NCI-H524 treated with DMSO at 0.1 percent for 48 hours (cell line): ENCODE measurements around the gene SLC25A18.

Experiments used
- DNase-seq: peaks from one replicate; lab custom pipeline; 2025; lab: John Stamatoyannopoulos, UW

SLC25A18 gene

DNA sequence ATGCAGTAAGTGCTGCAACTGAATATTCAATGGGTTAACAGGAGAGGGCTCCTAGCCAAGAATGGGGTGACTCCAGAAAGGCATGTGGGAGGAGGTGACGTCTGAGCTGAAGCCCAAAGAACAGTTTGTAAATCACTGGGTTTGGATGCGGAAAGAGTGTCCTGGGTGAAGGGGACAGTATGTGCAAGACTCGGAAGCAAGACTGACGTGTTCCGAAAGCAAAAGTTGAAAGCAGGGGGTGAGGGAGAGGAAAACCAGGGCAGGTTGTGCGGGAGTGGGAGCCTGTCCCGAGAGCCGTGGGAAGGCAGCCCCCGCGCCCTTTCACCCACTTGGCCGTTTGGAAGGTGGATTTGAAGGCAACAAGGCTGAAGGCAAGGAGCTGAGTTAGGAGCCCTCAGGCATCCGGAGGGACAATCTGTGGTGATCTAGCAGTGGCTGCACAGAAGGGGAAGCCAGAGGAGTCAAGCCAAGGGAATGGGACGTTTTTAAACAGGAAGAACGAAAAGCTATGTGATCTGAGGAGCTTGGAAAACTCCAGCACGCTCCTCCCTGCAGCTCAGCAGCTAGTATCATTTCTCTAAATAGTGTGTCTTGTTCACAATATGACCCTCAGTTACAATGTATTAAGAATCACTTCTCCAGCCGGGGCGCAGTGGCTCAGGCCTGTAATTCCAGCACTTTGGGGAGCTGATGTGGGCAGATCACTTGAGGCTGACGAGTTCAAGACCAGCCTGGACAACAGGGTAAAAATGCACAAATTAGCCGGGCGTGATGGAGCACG is 7.7 kb downstream of the SLC25A18 start:
- no peak for DNase-seq

DNA sequence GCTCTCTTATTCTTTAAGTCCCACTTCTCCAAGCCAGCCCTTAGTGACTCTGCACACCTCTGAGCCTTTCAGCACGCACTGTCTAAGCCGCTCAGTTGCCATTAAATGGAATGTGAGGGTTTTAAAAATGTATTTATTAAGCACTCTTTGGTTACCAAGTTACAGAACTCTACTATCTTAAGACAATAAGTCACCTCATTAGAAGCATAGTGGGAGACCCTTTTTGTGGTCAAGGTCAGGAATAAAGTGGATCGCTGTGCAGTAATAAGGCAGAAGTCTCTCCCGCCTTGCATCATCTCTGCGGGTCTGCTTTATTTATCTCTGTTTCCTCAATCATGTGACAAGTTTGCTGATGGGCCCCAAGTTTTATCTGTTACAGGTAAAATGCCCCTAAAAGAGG is 11.9 kb downstream of the SLC25A18 start:
- DNase-seq, result no peak

DNA sequence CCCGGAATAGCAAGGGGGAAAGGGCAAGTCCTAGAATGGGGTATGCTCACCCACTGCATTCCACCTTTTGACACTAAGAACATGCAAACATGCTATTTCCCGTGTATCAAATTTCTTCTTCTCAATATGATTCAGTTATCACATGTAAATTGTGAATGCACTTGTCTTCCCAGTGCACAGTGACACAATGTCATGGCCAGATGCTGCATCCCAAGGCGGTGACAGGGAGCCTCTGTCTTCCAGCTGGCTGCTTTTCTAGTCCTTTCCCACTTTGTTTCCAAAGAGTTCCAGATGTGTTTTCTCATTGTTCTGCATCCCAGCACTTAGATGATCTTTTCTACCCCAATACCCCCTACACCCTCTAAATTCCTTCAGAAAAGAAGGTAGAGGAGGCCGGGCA is 12.4 kb downstream of the SLC25A18 start:
- no peak for DNase-seq

DNA sequence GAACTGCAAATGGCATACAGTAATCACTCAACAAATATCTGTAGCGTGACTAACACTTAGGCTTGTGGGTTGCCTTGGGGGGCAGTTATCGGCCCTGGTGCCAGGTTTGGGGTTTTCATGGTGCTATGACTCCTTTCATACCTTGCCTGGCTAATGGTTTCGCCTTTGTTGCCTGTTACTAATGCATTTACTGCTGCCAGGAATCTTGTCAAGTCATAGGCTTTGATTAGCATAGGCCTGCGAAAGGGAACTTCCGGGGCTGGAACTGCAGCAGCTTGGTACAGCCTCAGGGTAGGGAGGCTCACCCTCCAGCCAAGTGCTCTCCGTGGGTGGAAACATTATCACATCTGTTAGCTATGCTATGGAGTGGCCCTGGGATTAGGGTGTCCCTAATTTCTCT is 13.2 kb downstream of the SLC25A18 start:
- DNase-seq, result no peak

GRCh38 chr22:17578136-17578754 is 14.9 kb downstream of the SLC25A18 start:
- DNase-seq, result no peak

GRCh38 chr22:17579535-17579981 is 16.3 kb downstream of the SLC25A18 start:
- DNase-seq, result no peak

GRCh38 chr22:17580441-17581031 is 17.2 kb downstream of the SLC25A18 start:
- DNase-seq, result no peak

DNA sequence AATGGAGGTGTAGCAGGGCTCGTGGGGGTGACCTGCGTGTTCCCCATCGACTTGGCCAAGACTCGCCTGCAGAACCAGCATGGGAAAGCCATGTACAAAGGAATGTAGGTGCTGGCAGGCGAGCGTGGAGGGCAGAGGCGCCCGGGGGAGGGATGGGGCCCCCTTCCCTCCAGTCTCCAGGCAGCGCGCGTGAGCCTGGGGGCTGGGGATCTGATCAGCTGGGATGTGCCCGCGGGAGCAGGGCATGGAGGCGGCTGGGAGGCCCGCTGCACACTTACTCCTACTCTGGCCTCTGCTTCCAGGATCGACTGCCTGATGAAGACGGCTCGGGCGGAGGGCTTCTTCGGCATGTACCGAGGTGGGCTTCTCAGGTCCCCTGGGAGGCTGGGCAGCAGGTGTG is 17.8 kb downstream of the SLC25A18 start:
- DNase-seq, result no peak

GRCh38 chr22:17581631-17582030 is 18.3 kb downstream of the SLC25A18 start:
- no peak for DNase-seq

- DNase-seq, result no peak
These were observed 19.9 kb downstream of the SLC25A18 start for GRCh38 chr22:17583151-17583550.

DNA sequence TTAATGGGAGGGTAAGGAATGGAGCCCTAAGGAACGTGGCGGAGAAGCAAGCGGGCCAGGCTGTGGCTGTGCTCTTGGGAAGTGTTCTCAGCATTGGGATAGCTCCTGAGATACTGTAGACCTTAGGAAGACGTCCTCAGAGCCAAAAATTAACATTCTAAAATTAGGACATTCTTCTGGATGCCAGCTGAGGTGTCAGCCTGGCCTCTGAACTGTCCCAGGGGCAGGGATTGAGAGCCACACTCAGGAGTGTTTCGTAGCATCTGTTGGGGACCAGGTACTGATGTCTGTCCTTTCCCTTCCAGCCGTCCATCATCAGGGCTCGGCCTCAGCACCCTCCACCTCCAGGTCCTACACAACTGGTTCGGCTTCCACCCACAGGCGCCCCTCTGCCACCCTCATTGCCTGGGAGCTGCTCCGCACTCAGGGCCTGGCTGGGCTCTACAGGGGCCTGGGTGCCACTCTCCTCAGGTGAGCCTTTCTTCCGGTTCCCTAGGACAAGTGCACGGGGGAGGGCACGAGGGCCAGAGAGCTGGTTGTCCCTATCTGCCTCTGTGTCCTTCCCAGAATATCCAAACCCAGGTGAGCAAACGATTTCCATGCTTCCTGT is 23.6 kb downstream of the SLC25A18 start:
- DNase-seq, result no peak

GRCh38 chr22:17587629-17588028 is 24.3 kb downstream of the SLC25A18 start:
- DNase-seq, result peak; percentile 59

DNA sequence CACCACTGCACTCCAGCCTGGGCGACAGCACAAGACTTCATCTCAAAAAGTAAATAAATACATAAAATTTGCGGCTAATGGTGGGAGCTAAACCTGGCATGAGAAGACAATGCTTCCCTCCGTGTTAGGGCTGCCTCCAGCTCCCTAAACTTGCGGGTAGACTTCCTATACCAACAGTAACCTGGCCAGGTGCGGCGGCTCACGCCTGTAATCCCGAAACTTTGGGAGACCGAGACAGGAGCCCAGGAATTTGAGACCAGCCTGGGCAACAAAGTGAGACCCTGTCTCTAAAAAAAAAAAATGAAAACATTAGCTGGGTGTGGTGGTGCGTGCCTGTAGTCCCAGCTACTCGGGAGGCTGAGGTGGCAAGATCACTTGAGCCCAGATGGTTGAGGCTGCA is 25.3 kb downstream of the SLC25A18 start:
- DNase-seq, result no peak

DNA sequence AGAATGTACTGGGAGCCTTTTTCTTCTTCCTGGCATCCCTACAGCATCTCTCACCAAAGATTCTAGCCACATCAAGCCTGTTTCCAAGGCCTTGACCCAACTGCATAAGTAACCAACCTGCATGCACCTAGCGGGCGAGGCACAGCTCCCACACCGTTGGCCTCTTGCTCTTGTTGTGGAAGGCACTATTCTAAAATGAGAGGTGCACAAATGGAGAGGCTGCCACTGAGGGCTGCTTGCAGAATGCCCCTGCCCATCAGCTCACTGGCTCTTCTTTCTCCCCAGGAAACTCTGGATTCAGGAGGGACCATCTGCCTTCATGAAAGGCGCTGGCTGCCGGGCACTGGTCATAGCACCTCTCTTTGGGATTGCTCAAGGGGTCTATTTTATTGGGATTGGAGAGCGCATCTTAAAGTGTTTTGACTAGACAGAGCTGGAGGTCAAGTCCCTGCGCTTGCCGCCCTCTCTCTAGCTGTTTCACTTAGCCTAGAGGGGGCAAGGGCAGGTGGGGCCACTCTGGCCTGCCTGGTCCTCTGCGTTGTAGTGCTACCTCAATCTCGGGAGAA is 26.6 kb downstream of the SLC25A18 start:
- DNase-seq, result no peak

DNA sequence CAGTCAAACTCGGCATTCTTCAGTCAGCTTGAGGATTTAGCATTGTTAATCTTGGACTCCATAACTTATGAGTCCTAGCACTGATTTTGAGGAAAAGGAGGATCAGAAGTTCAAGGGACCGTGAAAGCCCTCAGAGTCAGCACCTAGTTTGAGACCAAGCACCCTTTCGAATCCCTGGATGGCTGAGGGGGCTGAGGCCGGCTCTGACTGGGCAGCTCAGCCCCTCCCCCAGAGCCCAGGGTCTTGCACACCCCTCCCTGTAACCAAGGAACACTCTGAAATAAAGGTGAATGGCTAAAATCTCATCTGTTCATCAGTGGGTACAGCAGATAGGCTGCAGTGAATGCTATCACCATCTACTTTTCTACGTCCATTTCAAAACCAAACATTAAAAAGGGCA is 27.3 kb downstream of the SLC25A18 start:
- no peak for DNase-seq

- no peak for DNase-seq
These were observed 28.9 kb downstream of the SLC25A18 start for GRCh38 chr22:17592201-17592600.

DNA sequence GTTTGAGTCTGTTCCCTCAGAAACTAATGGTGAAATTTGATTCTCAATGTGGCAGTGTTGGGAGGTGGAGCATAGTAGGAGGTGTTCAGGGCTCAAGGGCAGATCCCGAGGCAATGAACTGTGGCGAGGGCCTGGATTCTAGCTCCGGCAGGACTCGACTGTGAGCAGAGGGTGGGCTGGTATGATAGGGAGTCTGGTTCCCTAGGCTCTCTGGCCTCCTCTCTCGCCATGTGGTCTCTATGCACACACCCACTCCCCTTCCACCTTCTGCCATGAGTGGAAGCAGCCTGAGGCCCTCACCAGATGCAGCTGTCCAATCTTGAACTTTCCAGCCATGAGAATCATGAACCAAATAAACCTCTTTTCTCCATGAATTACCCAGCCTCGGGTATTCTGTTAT is 32.9 kb downstream of the SLC25A18 start:
- no peak for DNase-seq

DNA sequence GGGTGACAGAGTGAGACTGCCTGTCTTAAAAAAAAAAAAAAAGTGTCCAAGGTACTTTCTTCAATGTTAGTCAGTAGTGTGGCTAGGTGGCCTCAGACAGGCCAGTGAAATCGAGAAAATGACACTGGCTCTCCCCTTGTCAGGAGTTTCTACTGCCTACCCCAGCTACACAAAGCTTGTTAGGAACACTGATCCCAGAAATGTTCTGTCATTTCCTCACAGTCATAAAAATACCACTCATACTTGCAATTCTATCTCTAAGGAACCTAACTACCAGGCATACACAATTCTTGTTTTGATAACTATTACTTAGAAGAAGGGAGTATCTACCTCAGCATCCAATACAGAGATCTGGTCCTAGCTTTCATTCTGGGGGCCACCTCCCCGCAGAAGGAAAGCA is 33.9 kb downstream of the SLC25A18 start:
- DNase-seq, result no peak

GRCh38 chr22:17598318-17598717 is 35.0 kb downstream of the SLC25A18 start:
- DNase-seq, result no peak

GRCh38 chr22:17601031-17601430 is 37.7 kb downstream of the SLC25A18 start:
- no peak for DNase-seq

- DNase-seq, result no peak
These were observed 40.4 kb downstream of the SLC25A18 start for GRCh38 chr22:17603668-17604067.

GRCh38 chr22:17606496-17606895 is 43.2 kb downstream of the SLC25A18 start:
- DNase-seq, result no peak
